HG02970 (cell line): ENCODE results near the gene PRSS35.
A peak's percentile ranks its signal among the peaks of the same experiment; 100 is the strongest.
"Not testable (repeated sequence)": the region's sequence is repeated elsewhere in the genome, so short reads cannot be mapped to it uniquely, and the experiment has no call there.

Experiments
- ATAC-seq: cut with Tn5 transposase; IDR thresholded peaks from one replicate; pipeline ENCODE4 v1.9.1; 2021; ENCODE audit warnings: mild to moderate bottlenecking, moderate library complexity, moderate number of reproducible peaks; ENCODE audit not compliant: unreplicated experiment, low FRiP score

PRSS35 gene

GRCh38 chr6:83514866-83515466 is 2.6 kb downstream of the PRSS35 start:
- no peak for ATAC-seq

GRCh38 chr6:83517500-83517899 is 5.2 kb downstream of the PRSS35 start:
- no peak for ATAC-seq

GRCh38 chr6:83518816-83519480 is 6.6 kb downstream of the PRSS35 start:
- ATAC-seq, result no peak

- ATAC-seq, result peak; percentile 82
Measured at GRCh38 chr6:83536034-83536646, 23.8 kb downstream of the PRSS35 start.

GRCh38 chr6:83536647-83537589 is 24.6 kb downstream of the PRSS35 start:
- ATAC-seq, result no peak

- ATAC-seq, result no peak
Measured at GRCh38 chr6:83539678-83540077, 27.3 kb downstream of the PRSS35 start.

- no peak for ATAC-seq
Measured at GRCh38 chr6:83546636-83547035, 34.3 kb downstream of the PRSS35 start.

GRCh38 chr6:83550482-83550881 is 38.1 kb downstream of the PRSS35 start:
- ATAC-seq, result not testable (repeated sequence)

GRCh38 chr6:83551748-83552147 is 39.4 kb downstream of the PRSS35 start:
- ATAC-seq, result not testable (repeated sequence)

- ATAC-seq, result no peak
Measured at GRCh38 chr6:83556871-83557270, 44.5 kb downstream of the PRSS35 start.

GRCh38 chr6:83558975-83559374 is 46.6 kb downstream of the PRSS35 start:
- ATAC-seq, result no peak

- ATAC-seq, result not testable (repeated sequence)
Measured at GRCh38 chr6:83571663-83572185, 59.4 kb downstream of the PRSS35 start.

GRCh38 chr6:83574783-83575182 is 62.4 kb downstream of the PRSS35 start:
- ATAC-seq, result no peak
